ENCODE measurements around the gene URB2. TPM values are rescaled to one million over a fixed set of nuclear protein-coding genes. Genes with fewer than 3 reads are reported as not detected.

URB2 gene
- polyA plus RNA-seq, 1 of the 3 experiments (the other 2 are of a cell fraction), result 8.2 TPM

- TF ChIP-seq, protein P1, sequence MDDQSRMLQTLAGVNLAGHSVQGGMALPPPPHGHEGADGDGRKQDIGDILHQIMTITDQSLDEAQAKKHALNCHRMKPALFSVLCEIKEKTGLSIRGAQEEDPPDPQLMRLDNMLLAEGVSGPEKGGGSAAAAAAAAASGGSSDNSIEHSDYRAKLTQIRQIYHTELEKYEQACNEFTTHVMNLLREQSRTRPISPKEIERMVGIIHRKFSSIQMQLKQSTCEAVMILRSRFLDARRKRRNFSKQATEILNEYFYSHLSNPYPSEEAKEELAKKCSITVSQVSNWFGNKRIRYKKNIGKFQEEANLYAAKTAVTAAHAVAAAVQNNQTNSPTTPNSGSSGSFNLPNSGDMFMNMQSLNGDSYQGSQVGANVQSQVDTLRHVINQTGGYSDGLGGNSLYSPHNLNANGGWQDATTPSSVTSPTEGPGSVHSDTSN (IDR thresholded peaks at IDR 0.05), result no peak
- TF ChIP-seq POLR2AphosphoS5 (IDR thresholded peaks at IDR 0.05; ENCODE audit: low read depth, low read length) (no peak), GABPA (IDR thresholded peaks at IDR 0.05; ENCODE audit: low read depth) (no peak), ELF1 (IDR thresholded peaks at IDR 0.05) (no peak), FOXJ3 (CRISPR knock-in tag; IDR thresholded peaks at IDR 0.05) (no peak), RXRA (IDR thresholded peaks at IDR 0.05; ENCODE audit: borderline replicate concordance, low read depth) (no peak), MEF2A (IDR thresholded peaks at IDR 0.05; ENCODE audit: borderline replicate concordance, low read depth) (no peak), TCF12 (IDR thresholded peaks at IDR 0.05) (no peak), CHD2 (IDR thresholded peaks at IDR 0.05; ENCODE audit: low read length, partially characterized antibody) (no peak), EP300 (IDR thresholded peaks at IDR 0.05; ENCODE audit: borderline replicate concordance in 1 of 2, low read depth in 1 of 2, low read length in 1 of 2) (no peak), SMC3 (IDR thresholded peaks at IDR 0.05; ENCODE audit: low read depth, low read length) (no peak), FOXM1 (IDR thresholded peaks at IDR 0.05; ENCODE audit: low read depth) (no peak), GATA2 (CRISPR knock-in tag; IDR thresholded peaks at IDR 0.05) (no peak), NFIC (IDR thresholded peaks at IDR 0.05; ENCODE audit: borderline replicate concordance) (no peak), YY1 (IDR thresholded peaks at IDR 0.05; ENCODE audit: low read depth) (no peak), USF2 (IDR thresholded peaks at IDR 0.05; ENCODE audit: borderline replicate concordance, low read depth, low read length) (no peak), NRF1 (IDR thresholded peaks at IDR 0.05; ENCODE audit: low read depth, low read length) (no peak)
- TF ChIP-seq, protein P2, sequence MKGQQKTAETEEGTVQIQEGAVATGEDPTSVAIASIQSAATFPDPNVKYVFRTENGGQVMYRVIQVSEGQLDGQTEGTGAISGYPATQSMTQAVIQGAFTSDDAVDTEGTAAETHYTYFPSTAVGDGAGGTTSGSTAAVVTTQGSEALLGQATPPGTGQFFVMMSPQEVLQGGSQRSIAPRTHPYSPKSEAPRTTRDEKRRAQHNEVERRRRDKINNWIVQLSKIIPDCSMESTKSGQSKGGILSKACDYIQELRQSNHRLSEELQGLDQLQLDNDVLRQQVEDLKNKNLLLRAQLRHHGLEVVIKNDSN (IDR thresholded peaks at IDR 0.05; ENCODE audit: borderline replicate concordance, low read depth), result no peak
- TF ChIP-seq, protein P3, sequence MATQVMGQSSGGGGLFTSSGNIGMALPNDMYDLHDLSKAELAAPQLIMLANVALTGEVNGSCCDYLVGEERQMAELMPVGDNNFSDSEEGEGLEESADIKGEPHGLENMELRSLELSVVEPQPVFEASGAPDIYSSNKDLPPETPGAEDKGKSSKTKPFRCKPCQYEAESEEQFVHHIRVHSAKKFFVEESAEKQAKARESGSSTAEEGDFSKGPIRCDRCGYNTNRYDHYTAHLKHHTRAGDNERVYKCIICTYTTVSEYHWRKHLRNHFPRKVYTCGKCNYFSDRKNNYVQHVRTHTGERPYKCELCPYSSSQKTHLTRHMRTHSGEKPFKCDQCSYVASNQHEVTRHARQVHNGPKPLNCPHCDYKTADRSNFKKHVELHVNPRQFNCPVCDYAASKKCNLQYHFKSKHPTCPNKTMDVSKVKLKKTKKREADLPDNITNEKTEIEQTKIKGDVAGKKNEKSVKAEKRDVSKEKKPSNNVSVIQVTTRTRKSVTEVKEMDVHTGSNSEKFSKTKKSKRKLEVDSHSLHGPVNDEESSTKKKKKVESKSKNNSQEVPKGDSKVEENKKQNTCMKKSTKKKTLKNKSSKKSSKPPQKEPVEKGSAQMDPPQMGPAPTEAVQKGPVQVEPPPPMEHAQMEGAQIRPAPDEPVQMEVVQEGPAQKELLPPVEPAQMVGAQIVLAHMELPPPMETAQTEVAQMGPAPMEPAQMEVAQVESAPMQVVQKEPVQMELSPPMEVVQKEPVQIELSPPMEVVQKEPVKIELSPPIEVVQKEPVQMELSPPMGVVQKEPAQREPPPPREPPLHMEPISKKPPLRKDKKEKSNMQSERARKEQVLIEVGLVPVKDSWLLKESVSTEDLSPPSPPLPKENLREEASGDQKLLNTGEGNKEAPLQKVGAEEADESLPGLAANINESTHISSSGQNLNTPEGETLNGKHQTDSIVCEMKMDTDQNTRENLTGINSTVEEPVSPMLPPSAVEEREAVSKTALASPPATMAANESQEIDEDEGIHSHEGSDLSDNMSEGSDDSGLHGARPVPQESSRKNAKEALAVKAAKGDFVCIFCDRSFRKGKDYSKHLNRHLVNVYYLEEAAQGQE (IDR thresholded peaks at IDR 0.05; ENCODE audit: low read depth, low read length), result no peak
- H3F3A ChIP-seq (replicated peaks; ENCODE audit: insufficient read depth), result no peaks in the 10 kb centered on the region
- H3K9me2 ChIP-seq, result no peaks in the 10 kb centered on the region
- ChIA-PET CTCF (interaction anchor here (0.8 to 1.6 kb wide), 4 partner anchors 11 to 501 kb away, joined by 3 to 6 read pairs (median 4); no protein-coding TSS in a partner anchor), POLR2A (interaction anchor here (1.7 kb wide), 1 partner anchor 238 kb away, joined by 3 read pairs; no protein-coding TSS in a partner anchor)
- H3K9ac ChIP-seq, result no peak overlapping the region
- no peaks in the 10 kb centered on the region for H3K79me2 ChIP-seq (ENCODE audit: insufficient read depth)
- peaks cover 0 to 29% of the 10 kb centered on the region in 2 experiments; a peak in 1 of 4 replicates for H3K4me1 ChIP-seq (ENCODE audit: control insufficient read depth in 1 of 2, insufficient read depth in 2 of 2, low read depth in 1 of 2, low read length in 1 of 2)
- H2AFZ ChIP-seq (ENCODE audit: low read depth), result no peak overlapping the region
- no peak overlapping the region for H3K4me3 ChIP-seq (ENCODE audit: low read depth in 2 of 2, low read length in 1 of 2)
- 99% methylated on average over 6 of the region's 7 CpGs for WGBS (ENCODE audit: low lambda C conversion rate)
- H4K20me1 ChIP-seq (ENCODE audit: insufficient read depth), result no peaks in the 10 kb centered on the region
- peaks cover 0 to 11% of the 10 kb centered on the region in 2 experiments for H3K36me3 ChIP-seq (replicated peaks in 1 of 2; ENCODE audit: control insufficient read depth in 1 of 2, insufficient read depth in 2 of 2, low read length in 1 of 2)
- peak overlapping the region in 1 of 2 experiments; percentile 8; a peak in 1 of 4 replicates for H3K27ac ChIP-seq (ENCODE audit: low read depth in 2 of 2, low read length in 1 of 2)
- DNase-seq, result no peak
- no peaks in the 10 kb centered on the region for H3K9me3 ChIP-seq
- H3K27me3 ChIP-seq (ENCODE audit: insufficient read depth), result no peaks in the 10 kb centered on the region
- H3K4me2 ChIP-seq, result no peak overlapping the region
Observed at GRCh38 chr1:229665912-229666558, 40.0 kb downstream of the URB2 start.

Measured in SK-N-SH (cell line).